ACC112 (cell line): ENCODE measurements around the gene MATCAP1.
A peak's percentile ranks its signal among the peaks of the same experiment; 100 is the strongest.

Experiments used
- H2AFZ ChIP-seq: fragments of 200-600 bp; sonication (generic); one replicate; pipeline ENCODE4 v1.6.0; 2017; ENCODE audit warnings: antibody characterized with exemption, low read length; ENCODE audit not compliant: unreplicated experiment
- H3K27ac ChIP-seq: fragments of 200-600 bp; sonication (generic); 2 replicates; pipeline ENCODE4 v1.5.1; 2014; ENCODE audit warnings: low read depth, mild to moderate bottlenecking, antibody characterized with exemption, low read length, moderate library complexity
- H3K27me3 ChIP-seq: fragments of 200-600 bp; sonication (generic); 2 replicates; pipeline ENCODE4 v1.6.1; 2014; ENCODE audit warnings: mild to moderate bottlenecking, antibody characterized with exemption, low read length, moderate library complexity, mixed read lengths; ENCODE audit not compliant: insufficient read depth
- H3K36me3 ChIP-seq: fragments of 200-600 bp; sonication (generic); 2 replicates; pipeline ENCODE4 v1.6.1; 2016; ENCODE audit warnings: mild to moderate bottlenecking, antibody characterized with exemption, low read length, moderate library complexity, mixed read lengths; ENCODE audit not compliant: insufficient read depth
- H3K4me1 ChIP-seq: fragments of 200-600 bp; sonication (generic); one replicate; pipeline ENCODE4 v1.6.1; 2016; ENCODE audit warnings: low read length, mixed read lengths; ENCODE audit not compliant: insufficient read depth, unreplicated experiment, control insufficient read depth
- H3K4me3 ChIP-seq: fragments of 200-600 bp; sonication (generic); 2 replicates; pipeline ENCODE4 v1.5.1; 2014; ENCODE audit warnings: mild to moderate bottlenecking, low read depth, low read length
- H3K79me2 ChIP-seq: fragments of 200-600 bp; sonication (generic); one replicate; pipeline ENCODE4 v1.6.0; 2016; ENCODE audit warnings: low read length; ENCODE audit not compliant: control insufficient read depth, unreplicated experiment, insufficient read depth

MATCAP1 gene

DNA sequence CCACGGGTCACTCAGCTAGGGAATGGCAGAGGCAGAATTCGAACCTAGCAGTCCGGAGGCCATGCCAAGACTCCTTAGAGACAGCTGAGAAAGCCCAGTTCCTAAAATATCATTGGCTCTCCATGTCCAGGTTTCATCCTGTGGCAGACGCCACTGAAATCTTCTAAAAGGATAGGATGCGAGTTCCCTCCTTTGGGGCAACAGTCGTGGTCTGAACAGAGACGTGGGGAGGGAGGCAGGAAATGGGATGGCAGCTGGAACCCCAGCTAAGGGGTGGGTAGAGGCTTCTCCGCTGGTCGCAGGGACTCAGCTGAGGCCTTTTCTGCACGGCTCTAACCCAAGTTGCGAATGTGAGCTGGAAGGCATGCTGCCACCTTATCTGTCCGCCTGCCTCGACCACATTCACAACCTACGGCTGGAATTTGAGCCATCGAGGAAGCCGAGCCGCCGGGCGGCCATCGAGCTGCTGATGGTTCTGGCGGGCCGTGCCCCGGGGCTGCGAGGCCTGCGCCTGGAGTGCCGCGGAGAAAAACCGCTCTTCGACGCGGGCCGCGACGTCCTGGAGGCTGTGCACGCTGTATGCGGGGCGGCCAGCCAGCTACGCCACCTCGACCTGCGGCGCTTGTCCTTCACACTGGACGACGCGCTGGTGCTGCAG is 21.1 kb downstream of the MATCAP1 start:
- H3K36me3 ChIP-seq: no peaks in the 10 kb centered on the region
- H3K4me3 ChIP-seq: no peak overlapping the region
- H3K27ac ChIP-seq: no peak overlapping the region
- no peaks in the 10 kb centered on the region for H3K4me1 ChIP-seq
- H2AFZ ChIP-seq: no peak overlapping the region
- no peaks in the 10 kb centered on the region for H3K79me2 ChIP-seq
- H3K27me3 ChIP-seq: no peaks in the 10 kb centered on the region

DNA sequence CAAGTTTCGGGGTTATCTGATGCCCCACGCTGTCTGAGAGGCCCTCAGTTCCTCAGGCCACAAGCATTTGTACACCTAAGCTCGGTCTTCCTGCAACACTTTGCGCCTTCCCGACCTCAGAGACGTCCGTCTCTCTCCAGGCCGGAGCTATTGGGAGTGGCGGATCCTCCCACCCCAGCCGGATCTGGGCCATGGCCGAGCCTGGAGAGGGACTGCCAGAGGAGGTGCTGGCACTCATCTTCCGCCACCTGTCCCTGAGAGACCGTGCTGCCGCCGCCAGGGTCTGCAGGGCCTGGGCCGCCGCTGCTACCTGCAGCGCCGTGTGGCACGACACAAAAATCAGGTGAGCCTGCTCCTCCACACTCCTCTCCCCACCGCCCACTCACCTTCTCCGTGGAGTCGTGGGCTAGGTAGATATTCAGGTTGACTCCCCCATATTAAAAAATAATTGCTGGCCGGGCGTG is 22.1 kb downstream of the MATCAP1 start:
- Histone ChIP-seq H3K27ac (no peak overlapping the region), H3K4me1 (no peaks in the 10 kb centered on the region), H3K79me2 (no peaks in the 10 kb centered on the region), H3K27me3 (no peaks in the 10 kb centered on the region), H3K4me3 (peak overlapping the region; percentile 89), H2AFZ (no peak overlapping the region), H3K36me3 (no peaks in the 10 kb centered on the region)

DNA sequence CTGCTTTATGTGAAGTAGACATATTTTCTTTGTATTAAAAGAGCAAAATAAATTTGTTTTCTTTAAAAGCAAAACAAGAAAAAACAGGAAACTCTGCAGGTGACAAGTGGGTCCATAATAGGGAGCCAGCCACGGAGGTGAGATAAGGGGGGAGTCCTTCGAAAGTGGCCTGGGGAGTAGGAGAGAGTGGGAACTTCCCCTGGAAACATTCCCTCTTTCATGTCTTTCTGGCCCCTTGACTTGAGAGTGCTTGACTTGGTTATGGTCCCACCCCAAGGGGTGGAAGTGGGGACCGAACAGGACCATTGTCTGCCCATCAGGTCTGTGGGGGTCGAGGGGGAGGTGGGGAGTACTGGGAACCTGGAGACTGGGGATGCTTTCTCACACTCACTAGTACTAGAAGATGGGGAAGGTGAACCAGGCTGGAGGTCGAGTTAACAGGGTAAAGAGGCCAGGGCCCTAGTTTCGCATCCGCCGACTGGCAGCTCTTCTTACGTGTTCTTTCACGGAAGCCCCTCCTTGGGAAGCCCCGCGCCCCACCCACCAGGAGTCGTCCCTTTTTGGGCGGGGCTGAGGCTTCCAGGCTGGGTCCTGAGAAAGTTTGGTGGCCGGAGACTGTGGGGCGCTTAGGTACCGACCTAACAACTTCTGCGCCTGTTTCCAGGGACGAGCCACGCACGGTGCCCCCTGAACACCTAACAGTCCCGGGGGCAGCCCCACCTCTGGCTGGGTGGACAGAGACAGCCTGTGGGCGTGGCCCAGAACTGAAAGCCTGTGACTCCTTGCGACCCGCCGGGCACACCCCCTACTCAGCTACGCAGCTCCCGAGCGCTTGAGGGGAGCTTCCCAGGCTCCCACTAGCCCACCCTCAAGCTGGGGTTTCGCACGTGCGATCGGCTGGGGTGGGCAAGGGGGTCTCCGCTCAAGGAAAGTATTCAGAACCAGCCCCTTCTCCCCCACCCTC is 24.8 kb downstream of the MATCAP1 start:
- peak overlapping the region; percentile 2; the same call in 1 of the 2 replicates for H3K27ac ChIP-seq

DNA sequence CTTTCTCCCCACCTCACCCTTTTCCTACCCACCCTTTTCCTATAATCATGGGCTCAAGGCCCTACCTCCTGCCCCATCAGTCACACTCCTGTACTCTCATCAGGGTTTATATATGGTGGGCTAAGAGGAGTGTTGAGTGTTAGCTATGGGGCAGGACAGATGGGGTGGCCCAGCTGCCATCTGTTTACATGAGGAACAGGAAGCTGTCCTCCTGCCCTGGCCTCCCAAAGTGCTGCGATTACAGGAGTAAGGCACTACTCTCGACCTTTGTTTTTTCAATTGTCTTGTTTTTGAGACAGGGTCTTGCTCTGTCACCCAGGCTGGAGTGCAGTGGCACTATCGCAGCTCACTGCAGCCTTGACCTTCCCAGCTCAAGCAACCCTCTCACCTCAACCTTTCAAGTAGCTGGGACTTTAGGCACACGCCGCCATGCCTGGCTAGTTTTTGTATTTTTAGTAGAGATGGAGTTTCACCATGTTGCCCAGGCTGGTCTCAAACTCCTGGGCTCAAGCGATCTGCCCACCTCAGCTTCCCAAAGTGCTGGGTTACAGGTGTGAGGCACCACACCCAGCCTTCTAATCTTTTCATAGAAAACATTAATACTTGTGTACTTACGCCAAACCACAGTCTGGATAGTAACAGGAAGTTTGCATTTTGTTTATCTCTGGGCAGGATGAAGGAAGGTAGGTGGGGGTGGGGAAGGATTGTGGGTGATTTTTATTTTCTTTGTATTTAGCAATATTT is 25.7 kb downstream of the MATCAP1 start:
- Histone ChIP-seq H3K4me3 (no peak overlapping the region; the same call in 1 of the 2 replicates), H3K79me2 (no peaks in the 10 kb centered on the region), H3K4me1 (no peaks in the 10 kb centered on the region), H3K27me3 (no peaks in the 10 kb centered on the region), H3K27ac (no peak overlapping the region), H2AFZ (no peak overlapping the region), H3K36me3 (no peaks in the 10 kb centered on the region)

More for the DNA sequence above, 24.8 kb downstream of the MATCAP1 start:
- Histone ChIP-seq H3K4me1 (no peaks in the 10 kb centered on the region), H2AFZ (peak overlapping the region; percentile 95), H3K4me3 (peak overlapping the region; percentile 89), H3K36me3 (no peaks in the 10 kb centered on the region), H3K79me2 (no peaks in the 10 kb centered on the region), H3K27me3 (no peaks in the 10 kb centered on the region)

GRCh38 chr16:67157106-67157748 is 26.5 kb downstream of the MATCAP1 start:
- Histone ChIP-seq H2AFZ (no peak overlapping the region), H3K4me1 (no peaks in the 10 kb centered on the region), H3K79me2 (no peaks in the 10 kb centered on the region), H3K27me3 (no peaks in the 10 kb centered on the region), H3K36me3 (no peaks in the 10 kb centered on the region), H3K4me3 (no peak overlapping the region), H3K27ac (no peak overlapping the region)

- no peak overlapping the region for H2AFZ ChIP-seq
- no peak overlapping the region for H3K27ac ChIP-seq
- H3K4me1 ChIP-seq: peaks cover 3% of the 10 kb centered on the region
- no peak overlapping the region for H3K4me3 ChIP-seq
- no peaks in the 10 kb centered on the region for H3K79me2 ChIP-seq
- no peaks in the 10 kb centered on the region for H3K36me3 ChIP-seq
- no peaks in the 10 kb centered on the region for H3K27me3 ChIP-seq
These were observed 27.5 kb downstream of the MATCAP1 start for GRCh38 chr16:67156143-67156844.

DNA sequence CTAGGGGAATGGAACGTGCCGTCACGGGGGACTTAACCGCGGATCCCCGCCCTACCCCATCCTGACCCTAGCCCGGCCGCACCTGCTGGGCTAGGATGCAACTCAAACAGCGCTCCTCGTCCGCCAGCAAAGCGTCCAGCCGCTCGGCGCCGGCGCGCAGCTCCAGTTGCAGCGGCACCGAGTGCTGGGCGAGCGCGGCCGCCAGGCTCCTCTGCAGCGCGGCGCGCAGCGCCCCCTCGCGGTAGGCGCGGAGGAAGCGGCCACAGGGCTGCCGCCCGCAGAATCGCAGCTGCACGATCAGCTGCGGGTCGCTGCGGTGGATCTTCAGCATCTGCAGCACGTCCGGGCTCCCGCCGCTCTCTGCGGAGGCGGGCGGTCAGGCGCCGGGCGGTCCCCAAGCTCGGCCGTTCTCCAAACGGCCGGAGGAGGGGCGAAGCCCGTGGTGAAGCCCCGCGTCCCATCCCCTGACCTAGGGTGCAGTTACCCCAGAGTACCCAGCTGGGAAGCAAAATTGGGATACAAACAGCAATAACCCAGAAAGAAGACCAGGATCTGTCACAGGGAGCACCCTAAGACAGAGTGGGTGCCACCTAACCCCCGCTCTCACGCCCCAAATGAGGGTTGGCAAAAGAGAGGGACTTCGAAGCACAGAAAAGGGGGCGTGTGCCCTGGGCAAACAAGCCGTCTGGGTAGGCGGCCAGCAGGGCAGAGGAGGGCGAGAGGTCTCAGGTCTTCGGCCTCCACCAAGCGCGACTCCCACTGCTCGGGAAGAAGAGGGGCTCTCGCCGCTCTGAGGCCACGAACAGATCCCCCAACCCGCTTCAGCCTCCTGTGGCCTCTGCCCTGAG is 28.2 kb downstream of the MATCAP1 start:
- H2AFZ ChIP-seq: no peak overlapping the region
- H3K4me1 ChIP-seq: peaks cover 7% of the 10 kb centered on the region
- peak overlapping the region; percentile 48 for H3K4me3 ChIP-seq
- no peaks in the 10 kb centered on the region for H3K27me3 ChIP-seq
- H3K27ac ChIP-seq: no peak overlapping the region
- no peaks in the 10 kb centered on the region for H3K36me3 ChIP-seq
- H3K79me2 ChIP-seq: no peaks in the 10 kb centered on the region

DNA sequence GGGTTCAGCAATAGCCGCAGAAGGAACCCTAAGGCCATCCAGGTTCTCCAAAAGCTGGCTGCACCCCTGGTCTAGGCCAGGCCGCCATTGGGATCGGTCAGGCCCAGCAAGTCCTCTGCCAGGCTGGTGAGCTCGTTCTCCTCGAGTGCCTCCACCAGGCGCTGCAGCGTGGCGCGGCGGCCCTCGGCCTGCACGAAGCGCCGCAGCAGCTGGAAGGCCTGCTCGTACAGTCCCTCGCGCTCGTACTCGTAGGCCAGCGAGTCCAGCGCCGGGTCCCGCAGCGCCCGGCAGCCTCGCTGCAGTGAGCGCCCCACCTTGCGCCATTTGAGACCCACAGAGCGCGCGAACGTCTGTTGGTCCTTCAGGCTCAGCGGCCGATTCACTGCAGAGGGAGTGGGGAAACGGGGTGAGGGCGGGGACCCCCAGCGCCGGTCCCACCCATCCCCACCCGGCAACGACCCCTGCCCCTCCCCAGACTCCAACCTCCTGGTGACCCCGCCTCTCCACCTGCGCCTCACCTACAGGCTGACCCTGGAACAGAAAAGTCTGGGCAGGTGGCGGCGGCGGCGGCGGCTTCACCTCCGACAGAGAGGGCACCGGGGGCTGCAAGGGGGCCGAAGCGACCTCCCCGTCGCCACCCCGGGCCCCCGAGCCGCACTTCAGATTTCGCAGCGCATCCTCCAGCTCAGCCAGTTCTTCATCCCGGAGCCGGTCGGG is 29.0 kb downstream of the MATCAP1 start:
- H3K4me1 ChIP-seq: peaks cover 7% of the 10 kb centered on the region
- peak overlapping the region; percentile 48 for H3K4me3 ChIP-seq
- no peak overlapping the region for H3K27ac ChIP-seq
- no peaks in the 10 kb centered on the region for H3K27me3 ChIP-seq
- H3K79me2 ChIP-seq: peaks cover 2% of the 10 kb centered on the region
- no peaks in the 10 kb centered on the region for H3K36me3 ChIP-seq
- H2AFZ ChIP-seq: no peak overlapping the region
